Right renal cortex interstitium (tissue), 3 donors: Measurements from ENCODE around the gene DGKG. TPM values are rescaled to one million over a fixed set of nuclear protein-coding genes. Genes with fewer than 3 reads are reported as not detected.

Experiments
- DNase-seq, 3 donors: peaks; one replicate each; pipeline ENCODE4 v3.0.0-alpha.2; 2013; ENCODE audit warnings: low read depth in 3 of 3, low spot score in 2 of 3
- polyA plus RNA-seq, 3 donors: library from polyadenylated mRNA; unstranded; fragments of 120-200 nt; gene quantifications; one replicate each; pipeline ENCODE4 v1.2.1, GENCODE V29; 2013; ENCODE audit not compliant: insufficient read length in 3 of 3

The DGKG gene
- polyA plus RNA-seq, 3 donors, result 0.44 to 0.78 (median 0.71) TPM

GRCh38 chr3:186321746-186322145 is 40.3 kb downstream of the DGKG start:
- no peak for DNase-seq

- DNase-seq, result no peak
Measured at GRCh38 chr3:186320862-186321568, 41.0 kb downstream of the DGKG start.

- DNase-seq, result no peak
Measured at GRCh38 chr3:186319945-186320344, 42.1 kb downstream of the DGKG start.

GRCh38 chr3:186318135-186318534 is 43.9 kb downstream of the DGKG start:
- no peak for DNase-seq

- DNase-seq, result no peak
Measured at GRCh38 chr3:186317478-186317877, 44.6 kb downstream of the DGKG start.

- no peak for DNase-seq
Measured at GRCh38 chr3:186316666-186317260, 45.3 kb downstream of the DGKG start.

GRCh38 chr3:186315581-186316354 is 46.3 kb downstream of the DGKG start:
- no peak for DNase-seq

GRCh38 chr3:186314896-186315295 is 47.1 kb downstream of the DGKG start:
- no peak for DNase-seq

GRCh38 chr3:186311441-186311840 is 50.6 kb downstream of the DGKG start:
- no peak for DNase-seq

- DNase-seq, result no peak
Measured at GRCh38 chr3:186308549-186308948, 53.5 kb downstream of the DGKG start.

- peak in 2 of 3 donors; percentile 42 to 49 for DNase-seq
Measured at GRCh38 chr3:186307594-186308221, 54.3 kb downstream of the DGKG start.

- DNase-seq, result no peak
Measured at GRCh38 chr3:186305286-186305685, 56.7 kb downstream of the DGKG start.

GRCh38 chr3:186303965-186304364 is 58.1 kb downstream of the DGKG start:
- no peak for DNase-seq

GRCh38 chr3:186299327-186299726 is 62.7 kb downstream of the DGKG start:
- DNase-seq, result no peak

GRCh38 chr3:186298876-186299275 is 63.2 kb downstream of the DGKG start:
- no peak for DNase-seq

- no peak for DNase-seq
Measured at GRCh38 chr3:186290796-186291195, 71.2 kb downstream of the DGKG start.

- DNase-seq, result no peak
Measured at GRCh38 chr3:186287711-186288110, 74.3 kb downstream of the DGKG start.

GRCh38 chr3:186286114-186286513 is 75.9 kb downstream of the DGKG start:
- no peak for DNase-seq

- DNase-seq, result no peak
Measured at GRCh38 chr3:186284661-186285060, 77.4 kb downstream of the DGKG start.

- no peak for DNase-seq
Measured at GRCh38 chr3:186284349-186284652, 77.7 kb downstream of the DGKG start.

GRCh38 chr3:186283651-186284348 is 78.2 kb downstream of the DGKG start:
- no peak for DNase-seq
